Measurements from ENCODE around the gene SLFN11. TPM values are rescaled to one million over a fixed set of nuclear protein-coding genes. Genes with fewer than 3 reads are reported as not detected.
A peak's percentile ranks its signal among the peaks of the same experiment; 100 is the strongest.

The SLFN11 gene
- total RNA-seq, 1 experiment from 2014 or later: 0.90 TPM

GRCh38 chr17:35374766-35375344, 1.4 kb upstream of the SLFN11 start:
- no peak for DNase-seq
- Mint-ChIP-seq H3K27ac (no peak overlapping the region), H3K36me3 (ENCODE audit: insufficient read depth in 1 of 3, low read depth in 3 of 3) (no peaks in the 10 kb centered on the region; a peak in 1 of 7 replicates), H3K4me1 (peaks cover 6 to 11% of the 10 kb centered on the region in 2 experiments), H3K9me3 (peaks cover 5 to 8% of the 10 kb centered on the region in 2 experiments; a peak in 4 of 5 replicates), H3K4me3 (peak overlapping the region in 1 of 2 experiments; percentile 31; a peak in 2 of 5 replicates), H3K27me3 (ENCODE audit: low read depth) (peaks cover 79% of the 10 kb centered on the region)
- Histone ChIP-seq H3K27ac (ENCODE audit: insufficient read length, low read depth, low read length) (no peak overlapping the region), H4K5ac (ENCODE audit: insufficient read length, low read depth, low read length) (no peak overlapping the region), H3K4ac (ENCODE audit: low read depth, low read length) (no peak overlapping the region), H3T11ph (ENCODE audit: low read length) (no peak overlapping the region), H3K23me2 (ENCODE audit: insufficient read length, low read depth, low read length, poor library complexity, severe bottlenecking) (peaks cover 11% of the 10 kb centered on the region), H2BK5ac (ENCODE audit: insufficient read length, low read length) (no peak overlapping the region), H3K18ac (ENCODE audit: insufficient read length, low read depth, low read length) (no peak overlapping the region), H2BK20ac (ENCODE audit: low read depth, low read length, poor library complexity, severe bottlenecking) (no peak overlapping the region), H3K79me1 (ENCODE audit: insufficient read depth, low read depth, low read length, poor library complexity, severe bottlenecking) (no peaks in the 10 kb centered on the region), H3K27me3 (ENCODE audit: insufficient read depth, low read length) (peaks cover 37% of the 10 kb centered on the region), H3K9me3 (ENCODE audit: control insufficient read depth, low read depth, low read length) (no peaks in the 10 kb centered on the region), H2AK5ac (ENCODE audit: insufficient read length, low read length) (no peak overlapping the region), H3K23ac (ENCODE audit: insufficient read length, low read depth, low read length) (no peak overlapping the region), H4K20me1 (ENCODE audit: control insufficient read depth, insufficient read depth, insufficient read length) (no peaks in the 10 kb centered on the region), H3K4me2 (ENCODE audit: insufficient read depth, insufficient read length, low read length) (peak overlapping the region; percentile 79), H3K14ac (ENCODE audit: insufficient read depth, low read length) (no peak overlapping the region), H3K79me2 (ENCODE audit: insufficient read depth, low read length) (no peaks in the 10 kb centered on the region), H3K56ac (ENCODE audit: insufficient read length, low read depth, low read length) (no peak overlapping the region), H3K9ac (ENCODE audit: extremely low read depth, insufficient read length, low read length) (no peak overlapping the region), H3K4me1 (ENCODE audit: insufficient read depth, low read length) (no peaks in the 10 kb centered on the region), H2BK120ac (ENCODE audit: low read depth, low read length, poor library complexity, severe bottlenecking) (no peak overlapping the region), H4K8ac (replicated peaks; ENCODE audit: insufficient read length, low read depth, low read length) (no peak overlapping the region), H2BK12ac (ENCODE audit: insufficient read length, low read depth, low read length) (no peak overlapping the region), H2BK15ac (ENCODE audit: low read depth, low read length) (no peak overlapping the region), H4K91ac (ENCODE audit: insufficient read length, low read depth, low read length) (no peak overlapping the region), H2AFZ (ENCODE audit: low read length) (no peak overlapping the region)
- no peak for TF ChIP-seq CTCF (conservative IDR thresholded peaks at IDR 0.05)
- WGBS (ENCODE audit: extremely low coverage, insufficient read length, low lambda C conversion rate): no CpG with 5 or more reads among the region's 3 CpGs

All from H9 (cell line).